Heart left ventricle (tissue), 16 donors: ENCODE results near the gene URB2. TPM values are rescaled to one million over a fixed set of nuclear protein-coding genes. Genes with fewer than 3 reads are reported as not detected.

Experiments used
- ATAC-seq, 4 donors: fragments of 200-7000 bp; cut with Tn5 transposase; one replicate each; pipeline ENCODE4 v1.9.1; 2020 to 2022; ENCODE audit warnings: moderate library complexity in 4 of 4, mild to moderate bottlenecking in 3 of 4, moderate number of reproducible peaks in 1 of 4
- DNase-seq, 5 donors: peaks; one replicate each; pipeline ENCODE4 v3.0.0-alpha.2; 2020
- H3K27ac ChIP-seq, 12 donors: fragments of 200-600 bp; sonication (generic) in 4 of 12; one replicate each; pipeline versions ENCODE4 v1.5.0 to v1.8.0; 2016 to 2022; ENCODE audit warnings: mild to moderate bottlenecking in 2 of 12
- H3K27me3 ChIP-seq, 9 donors: fragments of 200-600 bp; sonication (generic) in 2 of 9; one replicate each; pipeline versions ENCODE4 v1.5.1 to v1.8.0; 2016 to 2022; ENCODE audit warnings: mild to moderate bottlenecking in 3 of 9
- H3K36me3 ChIP-seq, 9 donors: fragments of 200-600 bp; sonication (generic) in 2 of 9; one replicate each; pipeline versions ENCODE4 v1.5.0 to v1.8.0; 2018 to 2022; ENCODE audit warnings: mild to moderate bottlenecking in 2 of 9
- H3K4me1 ChIP-seq, 12 donors: fragments of 200-600 bp; sonication (generic) in 4 of 12; one replicate each; pipeline versions ENCODE4 v1.5.0 to v1.8.0; 2016 to 2022; ENCODE audit warnings: mild to moderate bottlenecking in 3 of 12
- H3K4me3 ChIP-seq, 12 donors: fragments of 200-600 bp; sonication (generic) in 4 of 12; one replicate each; pipeline versions ENCODE4 v1.5.0 to v1.8.0; 2017 to 2022; ENCODE audit warnings: mild to moderate bottlenecking in 9 of 12, moderate library complexity in 4 of 12
- H3K9me3 ChIP-seq, 12 donors: fragments of 200-600 bp; sonication (generic) in 4 of 12; one replicate each; pipeline versions ENCODE4 v1.5.0 to v1.8.0; 2016 to 2022; ENCODE audit warnings: mild to moderate bottlenecking in 1 of 12
- CTCF ChIP-seq, 12 donors: fragments of 200-600 bp; sonication (generic) in 4 of 12; IDR thresholded peaks; one replicate each; pipeline versions ENCODE4 v1.5.0 to v1.8.0; 2018 to 2022; ENCODE audit warnings: antibody characterized with exemption in 12 of 12, mild to moderate bottlenecking in 5 of 12
- POLR2A ChIP-seq, 2 donors: fragments of 450-650 bp; IDR thresholded peaks; one replicate each; pipeline ENCODE4 v1.6.1; 2017; ENCODE audit warnings: antibody characterized with exemption in 2 of 2, mild to moderate bottlenecking in 2 of 2, moderate library complexity in 2 of 2
- WGBS, 4 donors: extraction: QIAGEN DNeasy Blood & Tissue Kit in 2 of 4; methylation state at CpG; one replicate each; pipeline versions ENCODE4 v1.1.5 to v1.1.7; 2013 to 2018; 5-methylcytosine and 5-hydroxymethylcytosine counted together
- intact Hi-C, 10 donors: fragments of 100-400 bp; cut with DNase I; formaldehyde crosslinking; loops; one replicate each; pipeline versions ENCODE4 v1.11.1 to v1.14.2; 2022
- long read RNA-seq, 3 donors: library from polyadenylated mRNA; unstranded; transcript quantifications; one replicate each; pipeline ENCODE4 v2.0.0, GENCODE V29; 2020 to 2021
- polyA plus RNA-seq, 2 donors: library from polyadenylated mRNA; stranded (reverse); fragments of 200-250 nt; gene quantifications; one replicate each; pipeline ENCODE4 v1.2.3, GENCODE V29; 2013
- total RNA-seq, 9 donors: library from RNA; depleted of rRNA in 2 of 9; stranded (reverse); fragments of >200 nt in 2 of 9; fragmentation: NEBNext Ultra II Directional in 3 of 9; extraction: Animal tissue kit (Norgen Biotek cat#: 25700) in 3 of 9; gene quantifications; one replicate each; pipeline versions ENCODE4 v1.1.0 to v1.2.4, GENCODE V29; 2016 to 2023
- donor health status: ischemic (EF 13 %, LVEDD 7.1; RV severe dilation, severe dysfunction).
- donor health status: healthy with polysubstance abuse.
- donor health status: DM: no; HTN: yes; CAD: no.
- donor health status: DM: no; HTN: no; CAD: no.
- donor health status: ischemic (EF 25% LVEDD 6.9; RV normal size, moderate dysfunction).
- donor health status: ischemic (EF 25% LVEDD 5.7; RV mildly dilated, moderate dysfunction).
- donor health status: healthy.
- donor health status: DM: yes; HTN: yes; CAD: no.
- donor health status: ischemic (EF 35%, LVEDD 5.7; RV mildly dilated, moderate dysfunction).
- donor health status: nonischemic (EF 11% LVEDD 7.7; RV severe dilation, severe dysfunction).
- donor health status: DM: yes; HTN: yes; CAD: no.
- donor health status: PGD.
- donor health status: ischemic (EF 29% LVEDD 5.4; RV normal size, mild dysfunction).
- donor health status: nonischemic (EF 23%, LVEDD 6.1; RV moderate dilation, normal function).

Gene URB2
- total RNA-seq (1 to 10 TPM; 2.6 to 6.7 (median 5.0) TPM), polyA plus RNA-seq (1 to 10 TPM; 1.4 to 5.9 TPM)
- long read RNA-seq, donor 1, full-length matches to known transcripts, result 2 of 6 reads
- long read RNA-seq, donor 1, partial matches to known transcripts, result 3 of 6 reads
- long read RNA-seq, donor 1, other reads (novel, unspliced or antisense), result 1 of 6 reads
- long read RNA-seq, donor 2, full-length matches to known transcripts, result 5 of 14 reads
- long read RNA-seq, donor 2, partial matches to known transcripts, result 4 of 14 reads
- long read RNA-seq, donor 2, other reads (novel, unspliced or antisense), result 5 of 14 reads
- long read RNA-seq, donor 3, full-length matches to known transcripts, result 3 of 8 reads
- long read RNA-seq, donor 3, partial matches to known transcripts, result 4 of 8 reads
- long read RNA-seq, donor 3, other reads (novel, unspliced or antisense), result 1 of 8 reads

GRCh38 chr1:229625915-229626831 lies at the start of gene URB2, which contains the start of gene TAF5L:
URB2 (plus strand) TSS chr1:229626247; CDS start chr1:229627634, 1,387 bp downstream.
TAF5L (minus strand) TSS chr1:229626122; CDS start chr1:229614482, 11,640 bp downstream.
- TF ChIP-seq CTCF (IDR thresholded peaks at IDR 0.05) (peak in 2 of 12 donors; percentile 13 to 27), POLR2A (IDR thresholded peaks at IDR 0.05) (peak in 1 of 2 donors; percentile 74)
- H3K27ac ChIP-seq, result peak within 1 kb of the TSS; percentile 80 to 97 (median 88)
- peak; percentile 91 to 98 (median 98) for ATAC-seq
- DNase-seq, result peak; percentile 89 to 94 (median 93)
- WGBS, 4 donors, result 0 to 3% (median 1%) methylated on average over 16 to 97 of the region's 97 CpGs
- peaks cover 2 to 50% (median 37%) of the 10 kb centered on the region in 12 donors for H3K4me1 ChIP-seq
- peaks cover 0 to 8% (median 0%) of the 10 kb centered on the region in 9 donors for H3K36me3 ChIP-seq
- H3K27me3 ChIP-seq, result no peaks in the 10 kb centered on the region
- intact Hi-C loops, result loop anchor here (1.0 to 2.0 kb wide), 4 partner anchors 67 to 117 kb away; partner anchors contain the start of genes ABCB10 (in 9 of the 10) and NUP133 (in 1 of the 10)
- no peaks in the 10 kb centered on the region for H3K9me3 ChIP-seq
- H3K4me3 ChIP-seq, result peak within 1 kb of the TSS; percentile 80 to 98 (median 95)

- Histone ChIP-seq H3K27me3 (no peaks in the 10 kb centered on the region), H3K4me1 (peaks cover 4 to 32% (median 24%) of the 10 kb centered on the region in 12 donors), H3K36me3 (no peaks in the 10 kb centered on the region), H3K27ac (peak overlapping the region; percentile 27 to 68 (median 60)), H3K4me3 (peak overlapping the region in 5 of 12 donors; percentile 5 to 38 (median 20)), H3K9me3 (no peaks in the 10 kb centered on the region)
- TF ChIP-seq CTCF (IDR thresholded peaks at IDR 0.05) (no peak), POLR2A (IDR thresholded peaks at IDR 0.05) (no peak)
- DNase-seq, result no peak
- intact Hi-C loops, result no loop called here
- no peak for ATAC-seq
- 77 to 82% (median 80%) methylated on average over 14 of the region's 14 CpGs for WGBS, 4 donors
Observed at GRCh38 chr1:229578168-229579058, 47.6 kb upstream of the URB2 start.

- no peaks in the 10 kb centered on the region for H3K9me3 ChIP-seq
- no peak for TF ChIP-seq POLR2A (IDR thresholded peaks at IDR 0.05)
- no peak for TF ChIP-seq CTCF (IDR thresholded peaks at IDR 0.05)
- 9 to 31% (median 13%) methylated on average over 8 to 9 of the region's 9 CpGs for WGBS, 4 donors
- no peaks in the 10 kb centered on the region for H3K36me3 ChIP-seq
- peak overlapping the region; percentile 27 to 68 (median 60) for H3K27ac ChIP-seq
- intact Hi-C loops, result no loop called here
- peak; percentile 67 to 74 (median 72) for DNase-seq
- peak overlapping the region in 6 of 12 donors; percentile 5 to 38 (median 18) for H3K4me3 ChIP-seq
- H3K27me3 ChIP-seq, result no peaks in the 10 kb centered on the region
- ATAC-seq, result peak; percentile 87 to 92 (median 89)
- peaks cover 4 to 32% (median 24%) of the 10 kb centered on the region in 12 donors for H3K4me1 ChIP-seq
Observed at GRCh38 chr1:229579059-229579673, 46.9 kb upstream of the URB2 start.
